Fibroblast of villous mesenchyme (primary cell): ENCODE measurements around the gene MINPP1. TPM values are rescaled to one million over a fixed set of nuclear protein-coding genes. Genes with fewer than 3 reads are reported as not detected.

Experiments used
- DNase-seq: peaks from one replicate; pipeline ENCODE4 v3.0.0-alpha.2; 2010; ENCODE audit warnings: low read depth
- H3K4me3 ChIP-seq: 2 replicates; pipeline ENCODE4 v1.5.1; 2011; ENCODE audit warnings: low read depth, mild to moderate bottlenecking, low read length
- total RNA-seq: library from RNA; depleted of rRNA; stranded (reverse); fragments of >200 nt; gene quantifications from 2 replicates; pipeline ENCODE4 v1.2.3, GENCODE V29; 2012
- TF ChIP-seq, protein P1 (sequence below): IDR thresholded peaks from 2 replicates; pipeline ENCODE4 v1.5.1; 2012; ENCODE audit warnings: low read depth, mild to moderate bottlenecking, low read length; ENCODE audit not compliant: insufficient read depth

MINPP1 gene
- total RNA-seq, 1 donor = 52.7 TPM

DNA sequence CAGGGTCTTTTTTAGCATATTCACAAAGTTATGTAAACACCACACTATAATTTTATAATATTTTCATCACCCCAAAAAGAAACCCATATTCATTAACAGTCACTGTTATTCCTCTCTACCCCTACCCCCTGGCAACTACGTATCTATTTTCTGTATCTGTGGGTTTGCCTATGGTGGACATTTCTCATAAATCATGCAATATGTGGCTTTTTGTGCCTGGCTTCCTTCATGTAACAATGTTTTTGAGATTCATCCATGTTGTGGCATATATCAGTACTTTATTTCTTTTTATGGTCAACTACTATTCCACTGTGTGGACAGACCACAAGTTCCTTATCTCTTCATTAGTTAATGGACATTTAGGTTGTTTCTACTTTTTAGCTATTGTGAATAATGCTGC lies 95.9 kb downstream of the MINPP1 start:
- TF ChIP-seq, protein P1, sequence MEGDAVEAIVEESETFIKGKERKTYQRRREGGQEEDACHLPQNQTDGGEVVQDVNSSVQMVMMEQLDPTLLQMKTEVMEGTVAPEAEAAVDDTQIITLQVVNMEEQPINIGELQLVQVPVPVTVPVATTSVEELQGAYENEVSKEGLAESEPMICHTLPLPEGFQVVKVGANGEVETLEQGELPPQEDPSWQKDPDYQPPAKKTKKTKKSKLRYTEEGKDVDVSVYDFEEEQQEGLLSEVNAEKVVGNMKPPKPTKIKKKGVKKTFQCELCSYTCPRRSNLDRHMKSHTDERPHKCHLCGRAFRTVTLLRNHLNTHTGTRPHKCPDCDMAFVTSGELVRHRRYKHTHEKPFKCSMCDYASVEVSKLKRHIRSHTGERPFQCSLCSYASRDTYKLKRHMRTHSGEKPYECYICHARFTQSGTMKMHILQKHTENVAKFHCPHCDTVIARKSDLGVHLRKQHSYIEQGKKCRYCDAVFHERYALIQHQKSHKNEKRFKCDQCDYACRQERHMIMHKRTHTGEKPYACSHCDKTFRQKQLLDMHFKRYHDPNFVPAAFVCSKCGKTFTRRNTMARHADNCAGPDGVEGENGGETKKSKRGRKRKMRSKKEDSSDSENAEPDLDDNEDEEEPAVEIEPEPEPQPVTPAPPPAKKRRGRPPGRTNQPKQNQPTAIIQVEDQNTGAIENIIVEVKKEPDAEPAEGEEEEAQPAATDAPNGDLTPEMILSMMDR = no peak
- no peak overlapping the region for H3K4me3 ChIP-seq
- DNase-seq = no peak

Other genes starting within 250 kb of the MINPP1 start
- 0.43 and 0.97 TPM in 2 replicates for gene NUTM2D, start 147.1 kb upstream of the MINPP1 start, total RNA-seq
- gene PAPSS2, start 155.0 kb downstream of the MINPP1 start, total RNA-seq = 131 and 417 TPM in 2 replicates